Prostate gland (tissue), 2 donors: Measurements from ENCODE around the gene PDE5A. TPM values are rescaled to one million over a fixed set of nuclear protein-coding genes. Genes with fewer than 3 reads are reported as not detected.

Source experiments
- DNase-seq: peaks from one replicate; pipeline ENCODE4 v3.0.0-alpha.2; 2019; ENCODE audit warnings: low spot score
- H3K27ac ChIP-seq, 2 donors: fragments of 200-600 bp; sonication (generic); 2 replicates each; pipeline ENCODE4 v1.5.1; 2017 to 2019
- H3K27me3 ChIP-seq: fragments of 200-600 bp; sonication (generic); replicated peaks from 2 replicates; pipeline ENCODE4 v1.5.1; 2019; ENCODE audit not compliant: insufficient read depth
- H3K36me3 ChIP-seq, 2 donors: fragments of 200-600 bp; sonication (generic); 1 replicate in 1 of 2; 2 replicates in 1 of 2; pipeline versions ENCODE4 v1.5.1 to v1.8.1; 2017 to 2019
- H3K4me1 ChIP-seq: fragments of 200-600 bp; sonication (generic); replicated peaks from 2 replicates; pipeline ENCODE4 v1.5.1; 2019
- H3K4me3 ChIP-seq, 2 donors: fragments of 200-600 bp; sonication (generic); 2 replicates each; pipeline ENCODE4 v1.5.1; 2017 to 2019
- H3K9me3 ChIP-seq: fragments of 200-600 bp; sonication (generic); 2 replicates; pipeline ENCODE4 v1.5.1; 2017
- CTCF ChIP-seq, 4 experiments: fragments of 200-600 bp in 2 of 4; fragments of 450-650 bp in 2 of 4; sonication (generic) in 2 of 4; IDR thresholded peaks; 1 replicate in 3 of 4; 2 replicates in 1 of 4; pipeline ENCODE4 v1.5.1; 2016 to 2019; ENCODE audit warnings: antibody characterized with exemption in 4 of 4, mild to moderate bottlenecking in 2 of 4, moderate library complexity in 2 of 4
- POLR2A ChIP-seq: fragments of 450-650 bp; IDR thresholded peaks from one replicate; pipeline ENCODE4 v1.6.1; 2016; ENCODE audit warnings: antibody characterized with exemption, mild to moderate bottlenecking
- POLR2AphosphoS5 ChIP-seq: sonication (generic); formaldehyde crosslinking; IDR thresholded peaks from one replicate; pipeline ENCODE4 v1.6.1; 2017; ENCODE audit warnings: antibody characterized with exemption
- WGBS: methylation state at CpG from one replicate; pipeline ENCODE4 v1.1.5; 2018; 5-methylcytosine and 5-hydroxymethylcytosine counted together
- intact Hi-C: fragments of 100-400 bp; cut with DNase I; formaldehyde crosslinking; loops from one replicate; pipeline ENCODE4 v1.14.2; 2022
- total RNA-seq, 2 donors: library from RNA; depleted of rRNA; stranded (reverse); fragments of >200 nt; gene quantifications; one replicate each; pipeline ENCODE4 v1.1.0, GENCODE V29; 2016

PDE5A gene
- total RNA-seq, 2 donors from 2014 or later: 46.0 to 49.6 TPM

- intact Hi-C loops: no loop called here
- Histone ChIP-seq H3K36me3 (no peaks in the 10 kb centered on the region), H3K4me3 (no peak overlapping the region), H3K9me3 (no peaks in the 10 kb centered on the region), H3K4me1 (no peaks in the 10 kb centered on the region), H3K27ac (no peak overlapping the region), H3K27me3 (no peaks in the 10 kb centered on the region)
- no peak for DNase-seq
- 84% methylated on average over 3 of the region's 3 CpGs for WGBS
- TF ChIP-seq POLR2AphosphoS5: no peak
- no peak for TF ChIP-seq POLR2A
- TF ChIP-seq CTCF (IDR thresholded peaks at IDR 0.05): no peak
Observed at GRCh38 chr4:119489305-119489704, 139.3 kb downstream of the PDE5A start.

- no peak for TF ChIP-seq POLR2A
- TF ChIP-seq POLR2AphosphoS5: no peak
- no peak for TF ChIP-seq CTCF (IDR thresholded peaks at IDR 0.05)
- no peaks in the 10 kb centered on the region for H3K36me3 ChIP-seq
- H3K4me1 ChIP-seq: no peaks in the 10 kb centered on the region
- H3K27ac ChIP-seq: no peak overlapping the region
- H3K9me3 ChIP-seq: no peaks in the 10 kb centered on the region
- H3K27me3 ChIP-seq: no peaks in the 10 kb centered on the region
- H3K4me3 ChIP-seq: no peak overlapping the region
- DNase-seq: no peak
- WGBS: 85% methylated on average over 1 of the region's 1 CpG
- intact Hi-C loops: no loop called here
Observed at GRCh38 chr4:119480331-119480730, 148.3 kb downstream of the PDE5A start.

- no peak overlapping the region for H3K4me3 ChIP-seq
- no peaks in the 10 kb centered on the region for H3K36me3 ChIP-seq
- H3K9me3 ChIP-seq: no peaks in the 10 kb centered on the region
- no peaks in the 10 kb centered on the region for H3K27me3 ChIP-seq
- intact Hi-C loops: no loop called here
- H3K4me1 ChIP-seq: no peaks in the 10 kb centered on the region
- H3K27ac ChIP-seq: no peak overlapping the region
- DNase-seq: no peak
- TF ChIP-seq POLR2A: no peak
- TF ChIP-seq POLR2AphosphoS5: no peak
- no peak for TF ChIP-seq CTCF (IDR thresholded peaks at IDR 0.05)
Observed at GRCh38 chr4:119479835-119480234, 148.8 kb downstream of the PDE5A start.

GRCh38 chr4:119479180-119479808, 149.3 kb downstream of the PDE5A start:
- Histone ChIP-seq H3K9me3 (no peaks in the 10 kb centered on the region), H3K27me3 (no peaks in the 10 kb centered on the region), H3K27ac (no peak overlapping the region), H3K36me3 (no peaks in the 10 kb centered on the region), H3K4me1 (no peaks in the 10 kb centered on the region), H3K4me3 (no peak overlapping the region)
- TF ChIP-seq POLR2A (no peak), CTCF (IDR thresholded peaks at IDR 0.05) (no peak), POLR2AphosphoS5 (no peak)
- DNase-seq: no peak
- whole genome bisulfite sequencing: 93% methylated on average over 2 of the region's 2 CpGs
- intact Hi-C loops: no loop called here

GRCh38 chr4:119478446-119479179, 150.0 kb downstream of the PDE5A start:
- no peaks in the 10 kb centered on the region for H3K36me3 ChIP-seq
- H3K4me1 ChIP-seq: no peaks in the 10 kb centered on the region
- no peaks in the 10 kb centered on the region for H3K9me3 ChIP-seq
- intact Hi-C loops: no loop called here
- no peaks in the 10 kb centered on the region for H3K27me3 ChIP-seq
- no peak overlapping the region for H3K4me3 ChIP-seq
- no peak overlapping the region for H3K27ac ChIP-seq
- DNase-seq: no peak
- TF ChIP-seq POLR2AphosphoS5 (no peak), CTCF (IDR thresholded peaks at IDR 0.05) (no peak), POLR2A (no peak)
